ENCODE measurements around the gene BCAS3. TPM values are rescaled to one million over a fixed set of nuclear protein-coding genes. Genes with fewer than 3 reads are reported as not detected.

Gene BCAS3
- total RNA-seq, 4 donors from 2014 or later, result 41.0 to 81.4 (median 45.6) TPM

DNA sequence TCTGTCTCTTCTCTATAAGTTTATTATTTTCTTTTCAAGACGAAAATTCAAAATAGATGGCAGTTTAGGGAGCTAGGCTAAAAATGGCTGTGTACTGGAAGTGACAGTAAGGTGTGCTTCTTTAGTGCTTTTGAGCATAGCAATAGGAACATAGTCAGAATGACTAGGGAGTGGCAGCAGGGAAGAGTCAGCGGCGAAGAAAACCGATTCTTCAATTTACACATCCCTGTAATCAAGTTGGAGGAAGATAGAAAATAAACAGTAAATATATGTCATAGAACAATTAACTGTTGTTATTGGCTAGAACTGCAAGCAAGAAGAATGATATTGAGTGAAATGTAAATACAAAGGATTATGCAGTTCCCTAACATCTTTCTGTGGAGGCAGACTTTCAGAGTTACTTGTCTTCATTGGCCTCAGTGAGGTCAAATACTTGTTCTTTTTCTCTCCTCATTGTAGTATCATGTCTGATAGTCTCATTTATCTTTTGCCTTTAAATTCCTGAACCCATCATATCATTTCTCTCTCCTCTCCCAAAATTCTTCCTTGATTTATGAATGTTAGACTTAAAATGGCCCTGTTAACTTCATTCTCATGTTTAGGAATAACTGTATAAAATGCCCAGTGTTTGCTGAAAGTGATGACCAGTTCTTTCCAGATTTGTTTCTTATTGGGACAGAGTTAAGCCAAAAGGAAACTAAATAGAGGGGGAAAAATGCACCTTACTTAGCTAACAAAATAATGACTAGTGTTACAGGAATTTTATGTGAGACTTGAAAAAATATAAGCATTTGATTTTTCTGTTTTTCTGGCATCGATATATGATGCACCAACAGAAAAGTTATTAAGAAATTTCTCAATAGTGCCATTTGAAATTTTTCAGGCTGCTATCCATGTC lies 211.4 kb downstream of the BCAS3 start:
- no peak for DNase-seq (ENCODE audit: low spot score in 2 of 2)
- no peak for TF ChIP-seq POLR2AphosphoS5 (IDR thresholded peaks at IDR 0.05)
- no peak for TF ChIP-seq POLR2A (IDR thresholded peaks at IDR 0.05)
- no peak for TF ChIP-seq CTCF (IDR thresholded peaks at IDR 0.05)
- Histone ChIP-seq H3K36me3 (no peaks in the 10 kb centered on the region), H3K4me1 (no peaks in the 10 kb centered on the region), H3K27ac (no peak overlapping the region), H3K27me3 (no peaks in the 10 kb centered on the region), H3K4me3 (no peak overlapping the region), H3K9me3 (no peaks in the 10 kb centered on the region)
- 85% methylated on average over 5 of the region's 5 CpGs for WGBS

GRCh38 chr17:60891149-60891548 lies 213.5 kb downstream of the BCAS3 start:
- H3K36me3 ChIP-seq, result no peaks in the 10 kb centered on the region
- no peaks in the 10 kb centered on the region for H3K9me3 ChIP-seq
- no peaks in the 10 kb centered on the region for H3K27me3 ChIP-seq
- TF ChIP-seq POLR2AphosphoS5 (IDR thresholded peaks at IDR 0.05) (no peak), EP300 (IDR thresholded peaks at IDR 0.05) (no peak), POLR2A (IDR thresholded peaks at IDR 0.05) (no peak), CTCF (IDR thresholded peaks at IDR 0.05) (no peak)
- 92% methylated on average over 2 of the region's 2 CpGs for WGBS
- no peak overlapping the region for H3K27ac ChIP-seq
- no peak overlapping the region for H3K4me3 ChIP-seq
- no peak for DNase-seq (ENCODE audit: low spot score in 2 of 2)
- H3K4me1 ChIP-seq, result no peaks in the 10 kb centered on the region

DNA sequence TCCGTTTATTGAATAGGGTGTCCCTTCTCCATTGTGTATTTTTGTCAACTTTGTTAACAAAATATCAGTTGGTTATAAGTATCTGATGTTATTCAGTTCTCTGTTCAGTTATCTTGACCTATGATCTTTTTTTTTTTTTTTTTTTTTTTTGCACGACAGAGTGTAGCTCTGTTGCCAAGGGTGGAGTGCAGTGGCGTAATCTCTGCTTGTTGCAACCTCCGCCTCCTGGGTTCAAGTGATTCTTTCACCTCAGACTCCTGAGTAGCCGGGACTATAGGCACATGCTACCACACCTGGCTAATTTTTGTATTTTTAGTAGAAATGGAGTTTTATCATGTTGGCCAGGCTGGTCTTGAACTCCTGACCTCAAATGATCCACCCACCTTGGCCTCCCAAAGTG lies 215.8 kb downstream of the BCAS3 start:
- TF ChIP-seq POLR2A (IDR thresholded peaks at IDR 0.05) (no peak), EP300 (IDR thresholded peaks at IDR 0.05) (no peak)
- DNase-seq (ENCODE audit: low spot score in 2 of 2), result no peak

GRCh38 chr17:60896996-60897395 lies 219.3 kb downstream of the BCAS3 start:
- no peak overlapping the region for H3K4me3 ChIP-seq
- 93% methylated on average over 1 of the region's 1 CpG for WGBS
- DNase-seq (ENCODE audit: low spot score in 2 of 2), result no peak
- H3K27ac ChIP-seq, result no peak overlapping the region
- H3K9me3 ChIP-seq, result no peaks in the 10 kb centered on the region
- H3K36me3 ChIP-seq, result no peaks in the 10 kb centered on the region
- no peaks in the 10 kb centered on the region for H3K27me3 ChIP-seq
- TF ChIP-seq POLR2A (IDR thresholded peaks at IDR 0.05) (no peak), POLR2AphosphoS5 (IDR thresholded peaks at IDR 0.05) (no peak), EP300 (IDR thresholded peaks at IDR 0.05) (no peak), CTCF (IDR thresholded peaks at IDR 0.05) (no peak)
- H3K4me1 ChIP-seq, result no peaks in the 10 kb centered on the region

More for the DNA sequence above, 215.8 kb downstream of the BCAS3 start:
- 77% methylated on average over 5 of the region's 5 CpGs for WGBS
- Histone ChIP-seq H3K4me1 (no peaks in the 10 kb centered on the region), H3K9me3 (no peaks in the 10 kb centered on the region), H3K36me3 (no peaks in the 10 kb centered on the region), H3K27ac (no peak overlapping the region), H3K27me3 (no peaks in the 10 kb centered on the region), H3K4me3 (no peak overlapping the region)

DNA sequence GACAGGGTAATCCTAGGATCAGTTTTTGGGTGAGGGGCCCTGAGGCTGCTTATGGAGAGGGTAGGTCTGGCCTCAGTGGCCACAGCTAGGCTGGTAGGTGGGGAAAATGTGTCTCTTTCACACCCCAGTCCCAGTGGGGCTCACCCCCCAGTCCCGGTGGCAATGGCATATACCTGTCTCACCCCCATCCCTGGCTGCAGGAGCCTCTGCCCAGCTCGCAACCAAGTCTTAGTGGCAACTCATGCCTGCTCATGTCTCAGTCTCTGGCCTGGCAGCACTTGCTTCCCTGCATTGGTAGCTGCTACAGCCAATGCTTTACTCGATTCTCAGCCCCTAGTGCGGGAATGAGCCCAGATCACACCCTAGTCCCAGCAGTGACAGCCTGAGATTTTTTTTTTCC lies 221.5 kb downstream of the BCAS3 start:
- H3K27me3 ChIP-seq, result no peaks in the 10 kb centered on the region
- DNase-seq (ENCODE audit: low spot score in 2 of 2), result no peak
- peaks cover 4% of the 10 kb centered on the region for H3K36me3 ChIP-seq
- no peak for TF ChIP-seq CTCF (IDR thresholded peaks at IDR 0.05)
- no peak for TF ChIP-seq POLR2A (IDR thresholded peaks at IDR 0.05)
- no peak for TF ChIP-seq POLR2AphosphoS5 (IDR thresholded peaks at IDR 0.05)
- TF ChIP-seq EP300 (IDR thresholded peaks at IDR 0.05), result no peak
- no peak overlapping the region for H3K4me3 ChIP-seq
- no peak overlapping the region for H3K27ac ChIP-seq
- WGBS, result 90% methylated on average over 2 of the region's 4 CpGs
- H3K9me3 ChIP-seq, result no peaks in the 10 kb centered on the region
- no peaks in the 10 kb centered on the region for H3K4me1 ChIP-seq
